ENCODE results near the gene GDPGP1.

- no peak for TF ChIP-seq CTCF (IDR thresholded peaks at IDR 0.05 in 4 of 5, conservative IDR thresholded peaks at IDR 0.05 in 1 of 5)
- no peak for TF ChIP-seq POLR2A (IDR thresholded peaks at IDR 0.05)
These were observed 6.8 kb downstream of the GDPGP1 start for GRCh38 chr15:90240856-90241255.
